Mammary epithelial cell (primary cell): ENCODE data around the gene THUMPD3.

ENCODE experiments used
- CTCF ChIP-seq, 2 donors: IDR thresholded peaks in 1 of 2; conservative IDR thresholded peaks in 1 of 2; 2 replicates each; pipeline ENCODE4 v1.5.1; 2011 to 2012; ENCODE audit warnings: inconsistent platforms in 2 of 2, low read length in 2 of 2, mild to moderate bottlenecking in 2 of 2, control low read depth in 1 of 2, low read depth in 1 of 2; ENCODE audit not compliant: insufficient read depth in 1 of 2; ENCODE audit errors: extremely low read depth in 1 of 2
- EZH2 ChIP-seq: IDR thresholded peaks from 2 replicates; pipeline ENCODE4 v1.6.1; 2012; ENCODE audit warnings: low read length, inconsistent platforms, borderline replicate concordance

GRCh38 chr3:9314796-9315195 is 48.1 kb upstream of the THUMPD3 start:
- TF ChIP-seq CTCF (conservative IDR thresholded peaks at IDR 0.05 in 1 of 2, IDR thresholded peaks at IDR 0.05 in 1 of 2; ENCODE audit: extremely low read depth in 1 of 2, insufficient read depth in 1 of 2, low read depth in 1 of 2, low read length in 2 of 2), result no peak
- TF ChIP-seq EZH2, result no peak
